LHCN-M2 (cell line): ENCODE measurements around the gene DHX34. TPM values are rescaled to one million over a fixed set of nuclear protein-coding genes. Genes with fewer than 3 reads are reported as not detected.
"Not testable (repeated sequence)": the region's sequence is repeated elsewhere in the genome, so short reads cannot be mapped to it uniquely, and the experiment has no call there.

Experiments
- DNase-seq: peaks from one replicate; pipeline ENCODE4 v3.0.0-alpha.2; 2012; ENCODE audit warnings: low read depth
- total RNA-seq: library from RNA; depleted of rRNA; stranded (reverse); fragments of >200 nt; gene quantifications from 2 replicates; pipeline ENCODE4 v1.2.3, GENCODE V29; 2014

DHX34 gene
- total RNA-seq, 1 experiment from 2014 or later, result 15.7 TPM

DNA sequence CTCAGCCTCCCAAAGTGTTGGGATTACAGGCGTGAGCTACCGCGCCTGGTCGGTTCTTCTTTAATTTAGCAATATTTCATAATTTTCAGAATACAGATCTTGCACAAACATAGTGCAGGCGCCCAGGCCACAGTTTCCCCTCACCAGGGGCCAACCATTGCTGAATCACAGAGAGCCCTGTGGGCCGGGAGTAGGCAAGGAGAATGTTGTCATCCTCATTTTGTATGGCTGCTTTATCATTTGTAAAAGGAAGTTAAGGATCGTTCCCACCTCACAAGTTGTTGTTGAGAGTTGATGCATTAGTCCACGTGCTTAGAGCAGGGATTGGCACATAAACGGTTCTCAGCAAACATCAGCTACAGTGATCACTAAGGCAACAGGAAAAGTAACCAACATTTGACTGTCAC, 40.0 kb downstream of the DHX34 start:
- no peak for DNase-seq

DNA sequence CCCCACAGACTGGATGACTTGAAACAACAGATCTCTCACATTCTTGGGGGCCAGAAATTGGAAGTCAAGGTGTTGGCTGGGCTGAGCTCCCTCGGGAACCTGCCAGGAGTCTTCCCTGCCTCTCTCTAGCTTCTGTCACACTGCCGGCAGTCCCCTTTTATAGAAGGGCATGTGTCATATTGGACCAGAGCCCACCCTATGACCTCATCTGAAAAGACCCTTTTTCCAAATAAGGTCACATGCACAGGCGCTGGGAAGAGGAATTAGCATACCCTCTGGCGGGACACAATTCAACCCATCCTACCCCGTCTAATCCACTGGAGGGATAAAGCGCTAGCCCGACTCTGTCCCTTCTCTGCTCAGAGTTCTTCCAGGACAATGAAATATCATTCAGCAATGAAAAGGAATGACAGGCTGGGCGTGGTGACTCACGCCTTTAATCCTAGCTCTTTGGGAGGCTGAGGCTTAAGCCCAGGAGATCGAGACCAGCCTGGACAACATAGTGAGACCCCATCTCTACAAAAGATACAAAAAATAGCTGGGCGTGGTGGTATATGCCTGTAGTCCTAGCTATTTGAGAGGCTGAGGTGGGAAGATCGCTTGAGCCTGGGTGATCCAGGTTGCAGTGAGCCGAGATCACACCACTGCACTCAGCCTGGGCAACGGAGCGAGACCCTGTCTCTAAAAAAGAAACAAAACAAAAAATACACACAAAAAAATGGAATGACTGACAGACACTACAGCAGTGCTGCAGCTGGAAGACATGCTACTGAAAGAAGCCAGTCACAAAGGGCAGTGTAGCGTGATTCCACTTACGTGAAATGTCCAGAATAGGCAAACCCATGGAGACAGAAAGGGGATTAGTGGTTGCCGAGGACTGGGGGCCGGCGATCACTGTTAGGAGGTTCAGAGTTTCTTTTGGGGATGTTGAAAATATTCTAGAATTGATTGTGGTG, 41.7 kb downstream of the DHX34 start:
- no peak for DNase-seq

DNA sequence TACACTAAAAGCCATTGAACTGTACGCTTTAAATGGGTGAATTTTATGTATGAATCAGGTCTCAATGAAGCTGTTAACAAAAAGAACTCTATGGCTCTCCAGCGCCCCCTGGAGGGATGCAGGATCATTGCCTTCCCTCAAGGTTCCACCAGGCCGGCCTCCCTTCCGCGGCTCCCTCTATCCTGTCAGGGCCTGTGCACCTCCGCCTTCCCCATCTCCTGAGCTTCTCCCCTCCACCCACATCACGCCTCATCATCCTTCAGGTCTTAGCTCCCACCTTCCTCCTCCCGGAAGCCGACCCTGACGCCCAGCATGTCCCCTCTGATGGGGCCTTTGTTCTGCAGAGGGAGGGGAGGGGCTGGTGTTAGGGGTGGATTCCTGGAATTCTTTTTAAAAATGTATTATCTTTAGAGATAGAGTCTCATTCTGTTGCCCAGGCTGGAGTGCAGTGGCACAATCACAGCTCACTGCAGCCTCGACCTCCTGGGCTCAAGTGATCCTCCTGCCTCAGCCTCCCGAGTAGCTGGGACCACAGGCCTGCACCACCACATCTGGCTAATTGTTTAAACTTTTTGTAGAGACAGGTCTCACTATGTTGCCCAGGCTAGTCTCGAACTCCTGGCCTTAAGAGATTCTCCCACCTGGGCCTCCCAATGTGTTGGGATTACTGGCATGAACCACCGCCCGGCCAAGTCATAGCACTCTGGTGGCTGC, 42.6 kb downstream of the DHX34 start:
- peak; percentile 54 for DNase-seq

GRCh38 chr19:47398707-47399597, 49.8 kb downstream of the DHX34 start:
- DNase-seq, result no peak

GRCh38 chr19:47402504-47402903, 53.4 kb downstream of the DHX34 start:
- no peak for DNase-seq

DNA sequence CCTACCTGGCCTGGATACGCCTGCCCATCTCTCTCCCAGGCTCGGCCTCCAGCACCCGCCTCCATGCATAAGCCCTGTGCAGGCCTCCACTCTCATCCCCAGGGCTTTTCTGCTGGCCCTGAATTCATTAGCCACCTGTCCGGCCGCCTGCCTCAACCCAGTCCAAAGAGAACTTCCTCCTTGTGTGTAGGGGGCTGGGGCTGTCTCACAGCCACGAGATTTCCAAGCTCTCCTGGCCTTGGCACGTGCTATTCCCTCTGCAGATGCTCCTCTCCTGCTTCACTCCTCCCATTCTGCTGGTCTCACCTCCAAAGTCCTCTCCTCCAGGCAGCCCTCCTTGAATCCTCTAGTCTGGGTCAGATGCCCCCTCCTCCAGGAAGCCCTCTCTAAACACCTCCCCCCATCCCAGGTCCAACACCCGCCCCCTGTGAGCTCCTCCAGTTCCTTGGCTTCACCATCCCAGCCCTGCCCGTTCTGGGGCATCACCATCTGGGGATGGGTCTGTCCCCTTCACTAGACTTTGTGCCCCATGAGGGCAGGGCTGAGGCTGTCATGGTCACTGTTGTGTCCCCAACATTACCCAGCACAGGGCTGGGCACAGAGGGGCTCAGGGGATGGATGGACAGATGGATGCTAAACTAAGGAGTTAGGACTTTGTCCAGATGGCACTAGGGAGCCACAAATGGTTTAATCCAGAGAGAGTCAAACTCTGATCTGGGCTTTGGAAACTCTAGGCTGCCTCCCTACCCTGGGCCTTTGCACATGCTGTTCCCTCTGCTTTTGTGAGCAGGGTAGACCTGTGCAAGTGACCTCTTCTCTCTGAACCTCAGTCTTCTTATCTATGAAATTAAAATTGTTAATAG, 55.5 kb downstream of the DHX34 start:
- no peak for DNase-seq

DNA sequence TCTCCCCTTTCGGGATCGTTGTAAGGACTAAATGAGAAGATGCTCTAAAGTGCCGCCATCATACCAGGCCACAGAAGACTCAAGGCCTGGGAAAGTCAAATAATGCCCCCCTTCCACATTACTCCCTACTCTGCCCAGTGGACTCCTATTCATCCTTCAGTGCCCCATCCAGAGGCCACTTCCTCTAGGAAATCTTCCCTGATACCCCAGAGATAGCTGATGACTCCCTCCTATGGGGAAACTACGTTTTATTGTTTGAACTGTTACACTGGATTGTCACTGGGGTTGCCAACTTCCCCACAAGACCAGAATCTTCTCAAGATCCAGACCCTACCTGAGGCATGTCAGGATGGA, 56.1 kb downstream of the DHX34 start:
- no peak for DNase-seq

DNA sequence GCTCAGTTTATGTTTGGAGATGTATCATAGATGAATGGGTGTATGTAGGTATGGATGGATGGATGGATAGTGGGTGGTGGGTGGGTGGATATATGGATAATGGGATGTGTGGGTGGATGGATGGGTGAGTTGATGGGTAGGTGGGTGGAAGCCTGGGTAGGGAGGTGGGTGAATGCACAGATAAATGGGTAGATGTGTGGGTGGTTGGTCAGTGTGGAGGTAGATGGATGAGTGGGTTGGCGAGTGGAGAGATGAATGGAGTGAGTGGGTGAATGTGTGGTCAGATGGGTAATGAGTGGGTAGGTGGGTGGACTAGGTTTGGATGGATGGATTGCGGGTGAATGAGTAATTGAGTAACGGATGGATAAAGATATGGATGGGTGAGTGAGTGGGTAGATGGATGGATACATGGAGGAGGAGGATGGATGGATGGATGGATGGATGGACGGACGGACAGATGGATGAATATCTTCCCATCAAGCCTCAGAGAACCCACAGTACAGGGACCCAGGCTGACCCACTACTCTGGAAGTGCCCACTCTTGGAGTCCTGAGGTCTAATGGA, 56.8 kb downstream of the DHX34 start:
- no peak for DNase-seq

- DNase-seq, result no peak
Observed at GRCh38 chr19:47406711-47407416, 57.7 kb downstream of the DHX34 start.

DNA sequence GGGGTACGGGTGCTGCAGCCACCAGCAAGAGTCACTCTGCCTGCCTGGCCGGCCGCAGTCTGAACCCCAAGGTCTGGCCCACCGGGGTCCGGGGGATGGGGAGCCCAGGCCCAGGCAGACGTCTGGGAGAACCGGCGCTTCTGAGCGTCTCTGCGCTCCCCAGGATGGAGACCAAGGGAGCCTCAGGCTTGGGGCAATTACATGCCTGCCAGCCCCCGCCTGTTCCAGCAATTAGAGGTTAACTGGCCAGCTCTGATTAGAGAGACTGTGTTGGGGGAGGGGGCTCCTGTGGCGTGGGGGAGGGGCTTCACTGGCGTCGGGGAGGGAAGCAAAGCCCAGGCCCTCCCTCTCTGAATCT, 58.3 kb downstream of the DHX34 start:
- no peak for DNase-seq

GRCh38 chr19:47408156-47408938, 59.2 kb downstream of the DHX34 start:
- no peak for DNase-seq

GRCh38 chr19:47411101-47411500, 62.0 kb downstream of the DHX34 start:
- DNase-seq, result no peak

DNA sequence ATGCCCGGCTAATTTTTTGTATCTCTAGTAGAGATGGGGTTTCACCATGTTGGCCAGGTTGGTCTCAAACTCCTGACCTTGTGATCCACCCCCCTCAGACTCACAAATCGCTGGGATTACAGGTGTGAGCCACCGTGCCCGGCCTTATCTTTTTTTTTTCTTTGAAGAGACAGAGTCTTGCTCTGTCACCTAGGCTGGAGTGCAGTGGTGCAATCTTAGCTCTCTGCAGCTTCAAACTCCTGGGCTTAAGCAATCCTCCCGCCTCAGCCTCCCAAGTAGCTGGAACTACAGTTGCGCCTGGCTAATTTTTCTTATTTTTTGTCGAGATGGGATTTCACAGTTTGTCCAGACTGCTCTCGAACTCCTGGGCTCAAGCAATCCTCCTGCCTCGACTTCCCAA, 62.6 kb downstream of the DHX34 start:
- DNase-seq, result not testable (repeated sequence)

DNA sequence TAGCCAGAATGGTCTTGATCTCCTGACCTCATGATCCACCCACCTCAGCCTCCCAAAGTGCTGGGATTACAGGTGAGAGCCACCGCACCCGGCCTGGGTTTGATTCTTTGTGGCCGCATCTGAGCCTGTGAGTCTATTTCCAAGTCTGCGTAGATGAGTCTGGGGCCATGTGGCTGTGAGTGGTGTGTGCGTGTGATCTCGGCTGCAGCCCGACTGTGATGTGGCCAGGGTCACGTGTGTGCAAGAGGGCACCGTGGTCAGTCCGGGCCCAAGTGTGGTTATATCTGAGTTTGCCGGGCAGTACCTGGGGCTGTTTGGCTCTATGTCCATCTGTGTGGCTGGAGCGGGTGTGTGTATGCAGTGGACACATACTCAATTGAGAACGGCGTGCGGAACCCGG, 64.8 kb downstream of the DHX34 start:
- DNase-seq, result no peak

- DNase-seq, result no peak
Observed at GRCh38 chr19:47414469-47414868, 65.4 kb downstream of the DHX34 start.

- DNase-seq, result no peak
Observed at GRCh38 chr19:47415953-47416642, 67.0 kb downstream of the DHX34 start.

DNA sequence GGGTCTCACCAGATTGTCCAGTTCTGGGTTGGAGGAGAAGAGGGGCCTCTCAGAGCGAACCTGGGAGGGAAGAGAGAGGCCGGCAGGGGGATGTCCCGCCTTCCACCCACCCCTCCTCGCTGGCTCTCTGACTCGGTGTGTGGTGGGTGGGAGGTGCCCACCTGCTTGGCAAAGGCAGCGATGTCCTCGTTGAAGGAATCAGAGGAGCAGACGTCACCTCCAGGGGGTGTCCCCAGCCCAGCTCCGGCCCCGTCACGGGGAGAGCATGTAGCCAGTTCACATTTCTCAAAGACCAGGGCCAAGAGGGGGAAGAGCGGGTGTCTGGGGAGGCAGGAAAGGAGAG, 67.5 kb downstream of the DHX34 start:
- DNase-seq, result no peak

GRCh38 chr19:47417107-47417745, 68.1 kb downstream of the DHX34 start:
- no peak for DNase-seq
